ENCODE data around the gene TANC1. TPM values are rescaled to one million over a fixed set of nuclear protein-coding genes. Genes with fewer than 3 reads are reported as not detected.

TANC1 gene
- total RNA-seq, 1 donor from 2014 or later: 56.9 TPM

DNA sequence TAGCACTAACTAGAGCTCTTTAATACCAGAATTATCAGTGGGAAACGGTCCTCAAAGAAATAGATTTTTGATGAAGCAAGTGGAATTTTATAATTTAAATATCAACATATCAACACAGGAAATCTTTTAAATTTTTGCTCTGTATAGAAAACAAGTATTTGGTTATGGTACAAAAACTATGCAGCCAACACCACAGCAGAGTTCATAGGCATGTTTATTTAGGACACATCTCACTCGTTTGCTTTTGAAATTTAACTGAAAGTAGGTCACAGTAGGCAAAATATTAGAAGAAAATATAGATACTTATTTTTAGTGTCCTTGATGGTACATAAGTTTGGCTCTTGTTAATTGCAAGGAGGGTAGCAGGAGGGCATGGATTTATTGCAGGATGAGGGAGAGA, 34.3 kb upstream of the TANC1 start:
- TF ChIP-seq, protein P1, sequence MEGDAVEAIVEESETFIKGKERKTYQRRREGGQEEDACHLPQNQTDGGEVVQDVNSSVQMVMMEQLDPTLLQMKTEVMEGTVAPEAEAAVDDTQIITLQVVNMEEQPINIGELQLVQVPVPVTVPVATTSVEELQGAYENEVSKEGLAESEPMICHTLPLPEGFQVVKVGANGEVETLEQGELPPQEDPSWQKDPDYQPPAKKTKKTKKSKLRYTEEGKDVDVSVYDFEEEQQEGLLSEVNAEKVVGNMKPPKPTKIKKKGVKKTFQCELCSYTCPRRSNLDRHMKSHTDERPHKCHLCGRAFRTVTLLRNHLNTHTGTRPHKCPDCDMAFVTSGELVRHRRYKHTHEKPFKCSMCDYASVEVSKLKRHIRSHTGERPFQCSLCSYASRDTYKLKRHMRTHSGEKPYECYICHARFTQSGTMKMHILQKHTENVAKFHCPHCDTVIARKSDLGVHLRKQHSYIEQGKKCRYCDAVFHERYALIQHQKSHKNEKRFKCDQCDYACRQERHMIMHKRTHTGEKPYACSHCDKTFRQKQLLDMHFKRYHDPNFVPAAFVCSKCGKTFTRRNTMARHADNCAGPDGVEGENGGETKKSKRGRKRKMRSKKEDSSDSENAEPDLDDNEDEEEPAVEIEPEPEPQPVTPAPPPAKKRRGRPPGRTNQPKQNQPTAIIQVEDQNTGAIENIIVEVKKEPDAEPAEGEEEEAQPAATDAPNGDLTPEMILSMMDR (conservative IDR thresholded peaks at IDR 0.05): no peak
- no peak overlapping the region for H3K27ac Mint-ChIP-seq
- peaks cover 12% of the 10 kb centered on the region for H3K9me3 Mint-ChIP-seq
- no peak overlapping the region for H3K4me3 Mint-ChIP-seq
- DNase-seq (ENCODE audit: extremely low spot score, unreplicated experiment): no peak
- no peaks in the 10 kb centered on the region for H3K36me3 Mint-ChIP-seq
- H3K4me1 Mint-ChIP-seq (ENCODE audit: unreplicated experiment): peaks cover 19% of the 10 kb centered on the region
- H3K27me3 Mint-ChIP-seq: no peaks in the 10 kb centered on the region

DNA sequence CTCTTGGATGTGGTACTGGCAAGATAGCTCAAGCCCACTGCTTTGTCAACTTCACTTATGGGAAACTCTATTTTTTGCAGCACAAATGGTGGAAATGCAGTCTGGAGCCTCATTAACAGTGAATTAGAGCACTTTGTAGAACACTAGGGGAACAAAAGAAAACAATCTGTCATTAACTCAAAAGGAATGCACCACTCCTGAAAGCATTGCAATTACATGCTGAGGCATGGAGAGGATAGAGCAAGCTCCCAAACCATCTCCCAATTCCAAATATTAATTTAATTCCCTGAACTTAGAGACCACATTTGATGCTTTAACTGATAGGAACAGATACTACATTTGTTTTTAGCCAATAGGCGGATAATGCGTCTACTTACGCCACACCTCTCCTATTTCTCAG, 32.8 kb upstream of the TANC1 start:
- no peaks in the 10 kb centered on the region for H3K27me3 Mint-ChIP-seq
- H3K9me3 Mint-ChIP-seq: peaks cover 5% of the 10 kb centered on the region
- peaks cover 19% of the 10 kb centered on the region for H3K4me1 Mint-ChIP-seq (ENCODE audit: unreplicated experiment)
- H3K4me3 Mint-ChIP-seq: no peak overlapping the region
- H3K27ac Mint-ChIP-seq: no peak overlapping the region
- DNase-seq (ENCODE audit: extremely low spot score, unreplicated experiment): no peak
- TF ChIP-seq, protein P1 (conservative IDR thresholded peaks at IDR 0.05): no peak
- no peaks in the 10 kb centered on the region for H3K36me3 Mint-ChIP-seq

DNA sequence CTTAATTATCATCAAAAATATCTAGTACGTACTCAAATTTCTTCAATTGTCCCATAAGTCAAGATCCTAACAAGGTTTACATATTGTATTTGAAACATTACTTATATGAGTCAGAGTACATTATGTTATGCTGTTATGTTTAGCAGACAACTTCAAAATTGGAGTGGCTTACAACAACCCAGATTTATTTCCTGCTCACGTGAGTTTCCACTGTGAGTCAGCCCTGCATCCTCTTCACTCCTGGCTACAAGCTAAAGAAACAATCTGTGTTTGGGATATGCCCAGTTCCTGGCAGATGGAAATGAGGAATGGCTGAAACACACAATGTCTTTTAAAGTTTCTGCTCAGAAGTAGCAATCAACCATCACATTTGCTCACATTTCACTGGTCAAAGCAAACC, 31.5 kb upstream of the TANC1 start:
- TF ChIP-seq, protein P1 (conservative IDR thresholded peaks at IDR 0.05): no peak
- no peaks in the 10 kb centered on the region for H3K27me3 Mint-ChIP-seq
- peaks cover 15% of the 10 kb centered on the region for H3K4me1 Mint-ChIP-seq (ENCODE audit: unreplicated experiment)
- H3K36me3 Mint-ChIP-seq: no peaks in the 10 kb centered on the region
- H3K9me3 Mint-ChIP-seq: peaks cover 9% of the 10 kb centered on the region
- H3K27ac Mint-ChIP-seq: no peak overlapping the region
- H3K4me3 Mint-ChIP-seq: no peak overlapping the region
- DNase-seq (ENCODE audit: extremely low spot score, unreplicated experiment): no peak

DNA sequence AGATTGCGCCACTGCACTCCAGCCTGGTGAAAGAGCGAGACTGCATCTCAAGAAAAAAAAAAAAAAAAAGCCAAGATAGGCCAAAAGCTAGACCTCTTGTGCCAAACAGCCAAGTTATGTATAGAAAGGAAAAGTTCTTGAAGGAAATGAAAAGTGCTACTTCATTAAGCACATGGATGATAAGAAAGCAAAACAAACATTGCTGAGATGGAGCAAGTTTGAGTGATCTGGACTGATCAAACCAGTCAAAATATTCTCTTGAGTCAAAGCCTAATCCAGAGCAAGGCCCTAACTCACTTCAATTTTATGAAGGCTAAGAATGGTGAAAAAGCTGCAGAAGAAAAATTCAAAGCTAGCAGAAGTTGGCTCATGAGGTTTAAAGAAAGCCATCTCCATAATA, 28.1 kb upstream of the TANC1 start:
- Mint-ChIP-seq H3K27ac (no peak overlapping the region), H3K36me3 (no peaks in the 10 kb centered on the region), H3K4me3 (no peak overlapping the region), H3K9me3 (peaks cover 9% of the 10 kb centered on the region), H3K4me1 (ENCODE audit: unreplicated experiment) (peaks cover 11% of the 10 kb centered on the region), H3K27me3 (no peaks in the 10 kb centered on the region)
- TF ChIP-seq, protein P1 (conservative IDR thresholded peaks at IDR 0.05): no peak
- no peak for DNase-seq (ENCODE audit: extremely low spot score, unreplicated experiment)

DNA sequence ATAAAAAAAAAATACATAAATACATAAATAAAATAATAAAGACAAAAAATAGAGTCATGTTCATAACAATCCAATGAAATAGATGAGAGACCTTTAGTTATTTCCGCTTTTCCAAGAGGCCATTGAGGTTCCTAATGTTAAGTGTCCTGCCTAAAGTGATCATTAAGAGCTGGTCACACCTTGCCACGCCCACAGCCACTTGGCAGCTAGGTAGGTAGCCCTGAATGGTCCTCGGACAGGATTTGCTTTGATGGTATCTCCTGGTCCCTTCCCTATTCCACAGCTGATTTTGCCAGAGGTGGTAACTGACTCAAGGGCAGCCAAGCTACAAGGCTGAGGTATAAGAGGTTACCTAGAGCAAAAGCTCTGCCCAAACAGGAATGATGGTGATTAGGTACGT, 24.5 kb upstream of the TANC1 start:
- H3K4me1 Mint-ChIP-seq (ENCODE audit: unreplicated experiment): peaks cover 6% of the 10 kb centered on the region
- no peaks in the 10 kb centered on the region for H3K36me3 Mint-ChIP-seq
- H3K4me3 Mint-ChIP-seq: no peak overlapping the region
- H3K27ac Mint-ChIP-seq: no peak overlapping the region
- no peak for DNase-seq (ENCODE audit: extremely low spot score, unreplicated experiment)
- TF ChIP-seq, protein P1 (conservative IDR thresholded peaks at IDR 0.05): no peak
- no peaks in the 10 kb centered on the region for H3K27me3 Mint-ChIP-seq
- peaks cover 8% of the 10 kb centered on the region for H3K9me3 Mint-ChIP-seq
